GM23338 (cell line): Measurements from ENCODE around the gene THY1. TPM values are rescaled to one million over a fixed set of nuclear protein-coding genes. Genes with fewer than 3 reads are reported as not detected.

Source experiments
- ATAC-seq: fragments of 200-7000 bp; cut with Tn5 transposase; 3 replicates; pipeline ENCODE4 v1.9.1; 2020
- DNase-seq: peaks from one replicate; pipeline ENCODE4 v3.0.0-alpha.2; 2015; ENCODE audit warnings: low spot score
- H2AFZ ChIP-seq: fragments of 200-600 bp; sonication (generic); 2 replicates; pipeline ENCODE4 v1.8.0; 2016; ENCODE audit warnings: antibody characterized with exemption, mild to moderate bottlenecking, moderate library complexity
- H3F3A ChIP-seq: fragments of 200-600 bp; sonication (generic); replicated peaks from 2 replicates; pipeline ENCODE4 v1.8.0; 2017; ENCODE audit warnings: antibody characterized with exemption, mixed run types, low read depth
- H3K27ac ChIP-seq: fragments of 200-600 bp; sonication (generic); 2 replicates; pipeline ENCODE4 v1.6.1; 2016; ENCODE audit warnings: low read depth
- H3K27me3 ChIP-seq: fragments of 200-600 bp; sonication (generic); 2 replicates; pipeline ENCODE4 v1.8.0; 2016; ENCODE audit warnings: mild to moderate bottlenecking, mixed run types, moderate library complexity; ENCODE audit not compliant: insufficient read depth
- H3K36me3 ChIP-seq: fragments of 200-600 bp; sonication (generic); 2 replicates; pipeline ENCODE4 v1.8.0; 2016; ENCODE audit warnings: mild to moderate bottlenecking; ENCODE audit not compliant: insufficient read depth
- H3K4me1 ChIP-seq: fragments of 200-600 bp; sonication (generic); 2 replicates; pipeline ENCODE4 v1.8.0; 2016; ENCODE audit warnings: mild to moderate bottlenecking, moderate library complexity; ENCODE audit not compliant: insufficient read depth
- H3K4me2 ChIP-seq: fragments of 200-600 bp; sonication (generic); 2 replicates; pipeline ENCODE4 v1.7.1; 2017; ENCODE audit warnings: mixed run types
- H3K4me3 ChIP-seq: fragments of 200-600 bp; sonication (generic); 2 replicates; pipeline ENCODE4 v1.6.1; 2016; ENCODE audit warnings: mixed run types
- H3K79me2 ChIP-seq: fragments of 200-600 bp; sonication (generic); replicated peaks from 2 replicates; pipeline ENCODE4 v1.8.0; 2017; ENCODE audit warnings: mild to moderate bottlenecking; ENCODE audit not compliant: insufficient read depth
- H3K9me2 ChIP-seq: fragments of 200-600 bp; sonication (generic); 2 replicates; pipeline ENCODE4 v1.8.0; 2017; ENCODE audit not compliant: insufficient read depth
- H4K20me1 ChIP-seq: fragments of 200-600 bp; sonication (generic); replicated peaks from 2 replicates; pipeline ENCODE4 v1.8.0; 2017; ENCODE audit warnings: mild to moderate bottlenecking; ENCODE audit not compliant: insufficient read depth
- H3K27ac Mint-ChIP-seq: 2 replicates; pipeline ENCODE4 v1.8.0; 2020; ENCODE audit warnings: inconsistent platforms, mild to moderate bottlenecking, moderate library complexity, mixed read lengths
- H3K27me3 Mint-ChIP-seq: 3 replicates; pipeline ENCODE4 v1.8.0; 2022; ENCODE audit warnings: low read depth, mild to moderate bottlenecking, moderate library complexity, mixed read lengths, inconsistent platforms; ENCODE audit not compliant: insufficient read depth, poor library complexity
- H3K36me3 Mint-ChIP-seq: 3 replicates; pipeline ENCODE4 v1.8.0; 2021; ENCODE audit warnings: low read depth, mild to moderate bottlenecking, inconsistent platforms, moderate library complexity, mixed read lengths
- H3K4me1 Mint-ChIP-seq: 3 replicates; pipeline ENCODE4 v1.8.0; 2020; ENCODE audit warnings: mild to moderate bottlenecking, inconsistent platforms, mixed read lengths
- H3K4me3 Mint-ChIP-seq: 3 replicates; pipeline ENCODE4 v1.8.0; 2021; ENCODE audit warnings: moderate library complexity, mild to moderate bottlenecking, inconsistent platforms, mixed read lengths
- H3K9me3 Mint-ChIP-seq: 3 replicates; pipeline ENCODE4 v1.8.0; 2020; ENCODE audit warnings: moderate library complexity, mild to moderate bottlenecking, inconsistent platforms, mixed read lengths
- CREB1 ChIP-seq: fragments of 250-450 bp; sonication (Bioruptor Pico); IDR thresholded peaks from 2 replicates; pipeline ENCODE4 v1.5.0; 2020; ENCODE audit warnings: low read depth, mild to moderate bottlenecking, moderate library complexity
- EZH2 ChIP-seq: fragments of 200-600 bp; sonication (generic); IDR thresholded peaks from one replicate; pipeline ENCODE4 v1.8.0; 2017; ENCODE audit warnings: antibody characterized with exemption, mild to moderate bottlenecking, low read depth; ENCODE audit not compliant: unreplicated experiment
- EZH2phosphoT487 ChIP-seq: fragments of 200-600 bp; sonication (generic); IDR thresholded peaks from one replicate; pipeline ENCODE4 v1.8.1; 2018; ENCODE audit warnings: antibody characterized with exemption; ENCODE audit not compliant: unreplicated experiment
- JUNB ChIP-seq: IDR thresholded peaks from one replicate; pipeline ENCODE4 v1.6.1; 2016; ENCODE audit warnings: antibody characterized with exemption; ENCODE audit not compliant: unreplicated experiment
- POLR2AphosphoS5 ChIP-seq: IDR thresholded peaks from 2 replicates; pipeline ENCODE4 v1.6.1; 2016; ENCODE audit warnings: antibody characterized with exemption, low read depth
- ZNF114 ChIP-seq: fragments of 250-450 bp; sonication (Bioruptor Pico); IDR thresholded peaks from 2 replicates; pipeline ENCODE4 v1.5.0; 2020; ENCODE audit warnings: mild to moderate bottlenecking, moderate library complexity
- ZNF331 ChIP-seq: fragments of 250-450 bp; sonication (Bioruptor Pico); IDR thresholded peaks from 2 replicates; pipeline ENCODE4 v1.5.0; 2020; ENCODE audit warnings: low read depth, mild to moderate bottlenecking, moderate library complexity
- ZNF462 ChIP-seq: fragments of 250-450 bp; sonication (Bioruptor Pico); IDR thresholded peaks from 2 replicates; pipeline ENCODE4 v1.5.0; 2020; ENCODE audit warnings: mild to moderate bottlenecking, moderate library complexity
- polyA plus RNA-seq: library from polyadenylated mRNA; unstranded; fragments of >200 nt; fragmentation: Nextera tagmentation; extraction: Ambion mirVana; gene quantifications from 2 replicates; pipeline ENCODE4 v1.2.1, GENCODE V29; 2016
- total RNA-seq: library from RNA; depleted of rRNA; stranded (reverse); fragments of >200 nt; shearing (Covaris generic); gene quantifications from 2 replicates; pipeline ENCODE4 v1.2.3, GENCODE V29; 2014

Gene THY1
- total and polyA plus RNA-seq, 2 experiments from 2014 or later: 490 to 597 TPM

GRCh38 chr11:119423509-119424254 is 710 bp upstream of the THY1 start:
- Histone ChIP-seq H4K20me1 (peaks cover 10% of the 10 kb centered on the region), H3K9me2 (no peaks in the 10 kb centered on the region), H3K4me2 (peak overlapping the region; percentile 74), H2AFZ (peak overlapping the region; percentile 29; the same call in 1 of the 2 replicates), H3K4me3 (peak overlapping the region; percentile 78), H3F3A (peaks cover 30% of the 10 kb centered on the region), H3K79me2 (peaks cover 40% of the 10 kb centered on the region), H3K4me1 (peaks cover 33% of the 10 kb centered on the region), H3K27me3 (no peaks in the 10 kb centered on the region), H3K27ac (no peak overlapping the region), H3K36me3 (peaks cover 20% of the 10 kb centered on the region)
- TF ChIP-seq JUNB (no peak), EZH2 (no peak), ZNF462 (CRISPR knock-in tag) (no peak), EZH2phosphoT487 (no peak), CREB1 (CRISPR knock-in tag) (no peak), POLR2AphosphoS5 (no peak), ZNF331 (CRISPR knock-in tag) (no peak), ZNF114 (no peak)
- Mint-ChIP-seq H3K9me3 (peaks cover 3% of the 10 kb centered on the region; the same call in 1 of the 3 replicates), H3K27me3 (peaks cover 30% of the 10 kb centered on the region), H3K27ac (no peak overlapping the region), H3K4me1 (peaks cover 60% of the 10 kb centered on the region), H3K36me3 (peaks cover 40% of the 10 kb centered on the region), H3K4me3 (peak overlapping the region; percentile 91)
- ATAC-seq: no peak
- no peak for DNase-seq
